Daoy (cell line): ENCODE measurements around the gene TAS1R3. TPM values are rescaled to one million over a fixed set of nuclear protein-coding genes. Genes with fewer than 3 reads are reported as not detected.
"Not testable (repeated sequence)": the region's sequence is repeated elsewhere in the genome, so short reads cannot be mapped to it uniquely, and the experiment has no call there.

Experiments
- DNase-seq: peaks from one replicate; pipeline ENCODE4 v3.0.0-alpha.2; 2015; ENCODE audit warnings: low read depth
- total RNA-seq: library from RNA; depleted of rRNA; stranded (reverse); fragments of >200 nt; shearing (Covaris generic); gene quantifications from 2 replicates; pipeline ENCODE4 v1.2.3, GENCODE V29; 2014

TAS1R3 gene
- total RNA-seq, 1 experiment from 2014 or later, result under 0.01 TPM

- no peak for DNase-seq
Observed at GRCh38 chr1:1353389-1354151, 22.5 kb downstream of the TAS1R3 start.

DNA sequence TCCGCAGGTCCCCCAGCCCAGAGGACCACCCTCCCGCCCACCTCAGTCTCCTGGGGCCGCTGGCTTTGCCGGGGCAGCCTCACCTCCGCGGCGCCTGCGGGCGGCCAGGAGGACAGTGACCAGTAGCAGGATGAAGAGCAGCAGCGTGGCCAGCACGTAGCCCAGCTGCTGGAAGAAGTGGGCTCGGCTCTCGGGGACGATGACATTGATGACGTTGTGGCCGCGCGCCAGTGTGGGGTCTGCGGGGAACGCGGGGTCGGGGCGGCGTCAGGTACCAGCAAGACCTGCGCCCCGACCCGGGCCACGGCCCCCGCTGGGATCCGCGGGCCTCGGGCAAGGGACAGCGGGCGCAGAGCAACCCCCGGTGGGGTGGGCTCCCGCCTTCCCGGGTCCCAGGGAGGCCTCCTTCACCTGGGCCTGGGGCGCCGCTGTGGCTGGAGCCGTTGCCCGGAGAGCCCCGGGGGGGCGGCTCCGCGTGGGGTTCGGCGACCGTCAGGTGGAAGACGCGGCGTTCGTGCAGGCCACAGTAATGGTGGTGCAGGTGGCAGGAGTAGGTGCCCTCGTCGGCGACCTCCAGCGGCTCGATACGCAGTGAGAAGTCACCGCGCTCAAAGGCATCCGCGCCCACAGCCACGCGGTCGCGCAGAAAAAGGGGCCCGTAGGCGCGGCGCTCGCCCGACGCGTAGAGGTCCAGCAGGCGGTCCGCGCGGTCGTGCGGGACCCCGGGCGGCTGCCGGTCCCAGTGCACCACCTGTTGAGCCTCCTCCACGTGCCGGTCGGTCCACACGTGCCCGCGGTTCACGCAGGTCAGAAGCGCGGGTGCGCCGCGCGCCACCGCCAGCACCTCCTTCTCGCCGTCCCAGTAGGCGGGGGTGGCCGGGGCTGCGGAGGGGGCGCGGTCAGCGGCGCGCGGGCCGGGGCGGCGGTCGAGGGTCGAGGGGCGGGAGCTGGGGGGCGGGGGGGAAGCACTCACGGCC, 23.5 kb downstream of the TAS1R3 start:
- DNase-seq, result no peak

DNA sequence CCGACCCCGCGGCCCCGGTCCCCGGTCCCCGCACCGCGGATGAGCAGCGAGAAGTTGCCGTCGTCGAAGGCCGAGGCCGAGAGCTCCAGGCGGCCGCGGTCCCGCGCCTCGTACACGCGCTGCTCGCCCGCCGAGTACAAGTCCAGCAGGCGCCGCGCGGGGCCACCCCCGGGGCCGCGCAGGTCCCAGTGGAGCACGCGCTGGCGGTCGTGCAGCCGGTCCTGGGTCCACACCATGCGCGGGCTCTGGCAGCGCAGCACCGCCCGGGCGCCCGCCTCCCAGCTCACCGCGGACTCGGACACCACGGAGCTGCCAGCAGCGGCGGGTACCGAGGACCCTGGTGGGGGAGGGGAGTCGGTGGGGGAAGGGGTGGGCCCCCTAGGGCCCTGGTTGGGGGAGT, 24.3 kb downstream of the TAS1R3 start:
- no peak for DNase-seq

- DNase-seq, result no peak
Observed at GRCh38 chr1:1356166-1356795, 25.2 kb downstream of the TAS1R3 start.

DNA sequence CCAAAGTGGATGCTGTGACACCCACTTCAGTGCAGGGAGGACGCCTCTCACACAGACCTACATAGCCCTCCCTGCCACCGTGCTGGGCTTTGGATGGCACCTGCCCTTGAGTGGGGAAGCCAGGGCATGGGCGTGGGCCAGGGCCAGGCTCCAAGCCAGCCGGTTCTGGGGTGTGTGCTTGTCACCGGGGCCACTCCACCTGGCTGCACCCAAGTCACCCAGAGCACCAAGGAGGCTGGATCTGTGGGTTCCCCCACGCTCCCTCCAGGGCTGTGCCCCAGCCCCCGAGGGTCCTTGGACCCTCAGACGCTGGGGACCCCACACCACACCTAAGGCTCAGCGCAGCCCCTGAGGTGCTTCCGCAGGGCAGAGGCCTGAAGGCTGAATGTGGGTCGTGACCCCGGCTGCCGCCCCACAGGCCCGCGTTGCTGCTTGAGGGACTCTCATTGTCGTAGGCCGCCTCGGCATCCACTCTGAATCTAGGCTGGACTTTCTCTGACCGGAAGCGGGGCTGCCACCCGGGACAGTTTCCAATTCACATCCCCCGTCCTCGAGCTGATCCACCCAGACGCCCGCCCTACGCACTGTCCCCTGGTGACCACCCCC, 25.8 kb downstream of the TAS1R3 start:
- DNase-seq, result no peak

- no peak for DNase-seq
Observed at GRCh38 chr1:1357871-1358432, 26.9 kb downstream of the TAS1R3 start.

DNA sequence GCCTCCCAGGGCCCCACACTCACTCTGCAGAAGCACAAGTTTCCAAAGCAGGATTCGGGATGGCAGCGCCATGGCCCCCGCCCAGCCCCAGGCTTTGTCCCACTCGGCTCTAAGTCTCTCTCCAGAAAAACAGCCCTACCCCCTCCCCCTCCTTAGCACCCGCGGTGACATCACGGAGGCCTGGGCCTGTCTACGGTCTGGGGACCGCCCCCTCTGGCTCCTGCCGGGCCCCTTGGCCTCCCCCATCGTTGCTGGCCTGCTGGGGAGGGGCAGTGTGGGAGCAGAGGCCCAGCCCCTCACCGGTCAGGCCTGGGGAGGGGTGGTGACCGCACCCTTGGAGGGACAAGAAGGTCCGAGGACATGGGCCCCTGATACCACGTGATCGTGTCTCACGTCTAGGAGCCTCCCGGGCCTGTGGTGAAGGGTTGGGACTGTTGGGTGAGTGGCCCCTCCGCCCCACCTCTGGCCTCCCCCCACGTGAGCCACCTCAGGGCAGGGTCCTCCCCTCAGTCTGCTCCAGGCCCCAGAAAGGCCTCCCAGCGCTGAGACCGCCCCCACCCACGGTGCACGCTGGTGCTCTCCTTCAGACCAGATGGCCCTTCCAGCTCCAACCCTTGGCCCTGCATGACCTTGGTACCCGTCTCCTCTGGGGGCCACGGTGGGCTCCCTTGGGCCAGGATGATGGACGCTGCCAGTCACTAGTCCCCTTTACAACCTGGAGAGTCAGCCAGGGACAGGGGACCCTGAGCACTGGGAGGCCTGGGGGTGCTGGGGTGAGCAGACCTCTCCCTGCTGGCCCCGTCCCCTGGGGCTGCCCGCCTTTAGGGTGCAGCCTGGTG, 27.6 kb downstream of the TAS1R3 start, which contains the start of gene MXRA8:
MXRA8 (minus strand) TSS at position 123 of the 839 bp plus-strand sequence; CDS start at position 72, 51 bp downstream.
- no peak for DNase-seq

DNA sequence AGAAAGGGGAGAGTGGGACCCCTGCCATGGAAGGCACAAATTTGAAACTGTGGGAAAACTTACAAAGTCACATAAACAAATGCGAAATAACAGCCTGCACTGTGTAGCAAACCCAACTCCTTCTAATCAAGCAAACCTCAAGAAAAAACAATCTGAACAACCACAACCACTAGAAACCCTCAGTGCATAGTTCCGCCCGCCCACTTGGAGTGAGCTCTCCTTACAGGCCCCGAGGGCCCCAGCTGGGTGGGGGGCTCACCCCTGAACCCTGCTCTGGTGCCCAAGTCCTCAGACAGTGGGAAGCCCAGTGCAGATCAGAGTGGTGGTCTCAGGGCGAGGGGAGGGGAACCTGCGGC, 28.2 kb downstream of the TAS1R3 start:
- DNase-seq, result peak; percentile 64

GRCh38 chr1:1359664-1360468, 28.8 kb downstream of the TAS1R3 start:
- DNase-seq, result peak; percentile 69

GRCh38 chr1:1360506-1361169, 29.6 kb downstream of the TAS1R3 start:
- peak; percentile 94 for DNase-seq

GRCh38 chr1:1361233-1361981, 30.3 kb downstream of the TAS1R3 start:
- DNase-seq, result no peak

DNA sequence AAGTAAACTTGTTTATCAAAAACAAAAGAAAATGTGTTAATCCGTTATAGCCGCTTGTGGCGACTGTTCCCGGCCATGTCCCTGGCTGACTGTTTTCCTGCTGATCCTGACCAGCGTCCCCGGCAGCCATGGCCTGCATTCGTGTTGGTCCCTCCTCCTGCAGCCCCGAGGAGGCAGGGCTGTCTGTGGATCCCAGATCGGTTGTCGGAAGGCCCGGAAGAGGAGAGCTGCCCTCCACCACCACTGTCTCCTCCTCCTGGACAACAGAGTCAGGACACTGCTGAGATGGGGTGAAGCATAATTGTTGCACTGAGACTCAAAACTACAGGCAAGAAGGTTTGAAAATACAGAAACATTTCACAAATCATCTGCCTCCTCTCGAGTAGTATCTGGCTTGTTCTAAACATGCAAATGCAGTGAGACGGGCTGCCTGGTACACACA, 30.9 kb downstream of the TAS1R3 start:
- peak; percentile 37 for DNase-seq

DNA sequence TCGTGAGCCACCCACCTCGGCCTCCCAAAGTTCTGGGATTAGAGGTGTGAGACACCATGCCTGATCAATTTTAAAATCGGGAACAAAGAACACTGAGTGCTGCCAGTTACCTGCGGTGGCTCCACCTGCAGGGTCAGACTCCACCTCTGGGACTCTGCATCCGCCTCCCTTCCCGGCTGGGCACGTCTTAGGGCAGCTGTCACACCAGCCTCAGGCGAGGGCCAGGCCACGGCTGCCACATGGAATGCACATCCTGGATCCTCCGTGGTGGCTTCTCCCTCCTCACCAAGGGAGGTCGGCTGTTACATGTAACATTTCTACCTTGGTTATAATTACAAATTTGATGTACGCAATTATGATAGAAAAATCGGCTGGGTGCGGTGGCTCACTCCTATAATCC, 33.2 kb downstream of the TAS1R3 start:
- no peak for DNase-seq

GRCh38 chr1:1365875-1366698, 35.0 kb downstream of the TAS1R3 start:
- no peak for DNase-seq

- no peak for DNase-seq
Observed at GRCh38 chr1:1366699-1367066, 35.6 kb downstream of the TAS1R3 start.

GRCh38 chr1:1367315-1367714, 36.2 kb downstream of the TAS1R3 start:
- DNase-seq, result no peak

DNA sequence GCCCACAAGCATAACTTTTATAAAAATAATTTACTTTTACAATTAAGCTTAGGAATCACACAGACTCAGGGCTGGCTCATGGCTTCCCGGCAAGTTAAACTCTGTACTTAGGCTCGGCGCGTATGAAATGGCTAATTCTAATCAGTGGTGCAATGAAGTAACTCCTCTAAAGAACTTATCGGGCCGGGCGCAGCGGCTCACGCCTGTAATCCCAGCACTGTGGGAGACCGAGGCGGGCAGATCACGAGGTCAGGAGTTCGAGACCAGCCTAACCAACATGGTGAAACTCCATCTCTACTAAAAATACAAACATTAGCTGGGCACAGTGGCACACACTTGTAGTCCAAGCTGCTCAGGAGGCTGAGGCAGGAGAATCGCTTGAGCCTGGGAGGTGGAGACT, 39.0 kb downstream of the TAS1R3 start:
- DNase-seq, result not testable (repeated sequence)
